Measurements from ENCODE around the gene CTSL.

CTSL gene

DNA sequence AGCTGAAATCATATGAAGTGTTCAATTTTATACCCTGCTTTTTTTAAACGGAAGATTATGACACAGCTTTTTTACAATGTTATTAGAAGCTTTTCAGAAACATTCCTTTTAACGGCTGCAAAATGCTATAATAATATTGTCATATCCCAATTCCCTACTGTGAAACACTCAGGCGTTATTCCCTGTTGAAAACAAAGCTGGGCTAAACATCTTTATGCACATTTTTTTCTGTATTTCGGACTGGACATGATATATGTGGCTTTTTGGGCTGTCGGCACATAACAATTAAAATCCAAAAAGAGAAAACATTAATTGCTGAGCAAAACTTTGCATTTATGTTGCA lies 12.0 kb upstream of the CTSL start:
- no peak for FAIRE-seq
- no peak for DNase-seq (ENCODE audit: insufficient read length, low spot score)
- TF ChIP-seq, protein P1, sequence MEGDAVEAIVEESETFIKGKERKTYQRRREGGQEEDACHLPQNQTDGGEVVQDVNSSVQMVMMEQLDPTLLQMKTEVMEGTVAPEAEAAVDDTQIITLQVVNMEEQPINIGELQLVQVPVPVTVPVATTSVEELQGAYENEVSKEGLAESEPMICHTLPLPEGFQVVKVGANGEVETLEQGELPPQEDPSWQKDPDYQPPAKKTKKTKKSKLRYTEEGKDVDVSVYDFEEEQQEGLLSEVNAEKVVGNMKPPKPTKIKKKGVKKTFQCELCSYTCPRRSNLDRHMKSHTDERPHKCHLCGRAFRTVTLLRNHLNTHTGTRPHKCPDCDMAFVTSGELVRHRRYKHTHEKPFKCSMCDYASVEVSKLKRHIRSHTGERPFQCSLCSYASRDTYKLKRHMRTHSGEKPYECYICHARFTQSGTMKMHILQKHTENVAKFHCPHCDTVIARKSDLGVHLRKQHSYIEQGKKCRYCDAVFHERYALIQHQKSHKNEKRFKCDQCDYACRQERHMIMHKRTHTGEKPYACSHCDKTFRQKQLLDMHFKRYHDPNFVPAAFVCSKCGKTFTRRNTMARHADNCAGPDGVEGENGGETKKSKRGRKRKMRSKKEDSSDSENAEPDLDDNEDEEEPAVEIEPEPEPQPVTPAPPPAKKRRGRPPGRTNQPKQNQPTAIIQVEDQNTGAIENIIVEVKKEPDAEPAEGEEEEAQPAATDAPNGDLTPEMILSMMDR (IDR thresholded peaks at IDR 0.05; ENCODE audit: insufficient read depth, missing control alignments), result no peak

DNA sequence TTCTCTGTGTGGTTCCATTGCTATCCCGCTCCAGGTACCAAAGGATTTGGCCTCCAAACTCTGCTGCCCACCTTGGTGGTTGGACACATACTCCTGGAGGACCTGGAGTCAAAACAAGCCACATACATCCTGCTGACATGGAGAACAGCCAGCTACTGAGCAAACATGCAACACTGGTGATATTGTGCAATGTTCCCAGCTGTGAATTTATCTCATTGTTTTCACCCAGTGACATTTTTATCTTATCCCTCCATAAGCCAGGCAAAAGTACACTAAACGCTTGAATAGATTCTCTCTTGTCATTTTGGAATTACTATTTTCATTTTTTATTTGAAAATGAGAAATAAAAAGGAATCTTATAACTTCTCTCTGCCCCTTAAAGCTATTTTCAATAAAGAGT lies 11.1 kb upstream of the CTSL start:
- FAIRE-seq (no peak), DNase-seq (ENCODE audit: insufficient read length, low spot score) (no peak)
- TF ChIP-seq, protein P1 (IDR thresholded peaks at IDR 0.05; ENCODE audit: insufficient read depth, missing control alignments), result no peak

DNA sequence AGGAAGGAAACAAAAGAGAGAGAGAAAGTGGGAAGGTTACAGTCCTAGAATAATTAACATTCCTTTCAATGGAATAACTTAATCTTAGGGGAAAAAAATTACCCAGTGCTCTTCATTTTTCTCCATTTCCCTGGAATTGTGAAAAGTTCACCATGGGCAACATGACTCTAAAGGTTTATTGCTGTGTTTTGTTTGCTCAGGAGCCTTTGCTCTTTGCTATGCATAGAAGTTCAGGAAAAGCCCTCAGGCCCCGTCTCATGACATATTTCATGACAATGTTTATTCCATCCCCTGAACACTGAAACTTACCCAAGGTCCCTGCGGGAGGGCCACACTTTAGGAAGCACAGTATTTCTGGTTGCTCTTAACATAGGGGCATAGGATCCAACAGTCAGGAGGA lies 9.8 kb upstream of the CTSL start:
- FAIRE-seq (no peak), DNase-seq (ENCODE audit: insufficient read length, low spot score) (no peak)
- TF ChIP-seq, protein P1 (IDR thresholded peaks at IDR 0.05; ENCODE audit: insufficient read depth, missing control alignments), result no peak

DNA sequence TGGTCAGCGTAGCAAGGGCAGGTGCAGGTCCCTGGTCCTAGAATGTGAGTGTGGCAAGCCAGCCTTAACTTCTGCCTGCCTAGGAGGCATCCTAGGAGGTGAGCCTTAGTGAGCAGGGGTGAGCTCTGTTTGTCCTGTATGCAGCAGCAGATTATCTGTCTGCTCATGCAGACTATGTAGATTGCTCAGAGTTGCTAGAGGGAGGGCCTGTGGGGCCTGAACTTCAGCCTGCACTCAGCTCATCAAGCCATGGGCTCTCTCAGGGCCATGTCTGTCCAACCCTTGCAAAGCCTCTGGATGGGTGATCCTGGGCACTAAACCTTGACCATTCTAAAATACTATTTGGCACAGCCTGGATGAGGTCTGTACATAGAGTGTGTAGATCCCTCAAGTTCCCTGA lies 8.5 kb upstream of the CTSL start:
- FAIRE-seq, result no peak
- no peak for DNase-seq (ENCODE audit: insufficient read length, low spot score)
- TF ChIP-seq, protein P1 (IDR thresholded peaks at IDR 0.05; ENCODE audit: insufficient read depth, missing control alignments), result no peak

DNA sequence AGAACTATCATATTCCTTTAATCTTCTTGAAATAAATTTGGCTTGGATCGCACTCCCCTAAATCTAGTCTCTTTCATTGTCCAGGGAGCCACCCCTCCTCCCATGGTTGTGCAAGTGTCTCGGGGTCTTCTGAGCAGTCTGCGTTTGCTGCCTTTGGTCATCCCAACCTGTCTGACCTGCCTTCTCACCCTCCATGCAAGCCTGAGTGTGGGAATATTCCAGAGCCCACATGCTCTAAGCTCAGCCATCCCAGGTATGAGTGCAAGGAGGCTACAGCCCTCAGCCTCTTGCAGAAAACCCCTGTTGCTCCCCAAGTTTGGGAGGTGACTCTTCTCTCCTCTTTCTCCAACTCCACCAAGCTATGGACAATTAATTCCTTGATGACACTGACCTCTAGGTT lies 7.7 kb upstream of the CTSL start:
- TF ChIP-seq, protein P1 (IDR thresholded peaks at IDR 0.05; ENCODE audit: insufficient read depth, missing control alignments), result no peak
- FAIRE-seq, result no peak
- no peak for DNase-seq (ENCODE audit: insufficient read length, low spot score)

DNA sequence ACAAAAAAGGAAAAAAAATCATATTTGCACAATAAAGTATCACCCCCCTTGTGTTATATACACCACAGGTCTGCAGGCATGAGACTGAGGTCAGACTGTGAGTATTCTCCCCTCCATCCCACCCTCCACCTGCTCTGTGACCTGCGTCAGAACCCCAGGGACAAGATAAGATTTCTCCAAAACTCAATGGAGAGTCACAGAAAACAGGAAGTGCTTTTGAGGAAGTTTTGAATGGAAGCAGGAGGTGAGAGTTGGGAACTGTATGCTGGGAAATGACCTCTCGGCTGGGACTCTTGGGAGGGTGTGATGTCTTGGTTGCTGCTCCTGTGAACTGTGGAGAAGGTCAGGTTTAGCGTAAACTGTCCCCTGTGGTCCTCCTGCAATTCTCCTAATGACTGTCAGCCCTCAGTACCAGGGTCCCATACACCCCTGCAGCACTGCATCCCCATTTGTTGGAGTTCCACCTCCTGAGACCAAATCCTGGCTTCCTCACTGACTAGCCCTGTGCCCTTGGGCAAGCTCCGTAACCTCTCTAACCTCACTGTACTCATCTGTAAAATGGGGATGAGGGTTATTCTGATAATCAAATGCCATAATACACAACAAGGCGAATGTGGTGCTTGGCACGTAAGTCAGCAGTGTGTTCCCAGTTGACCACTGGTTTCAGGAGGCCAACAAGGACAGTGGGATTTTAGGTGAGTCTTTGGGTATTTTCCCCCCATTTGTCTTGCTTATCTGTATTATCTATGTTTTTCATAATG lies 6.9 kb upstream of the CTSL start:
- TF ChIP-seq, protein P1 (IDR thresholded peaks at IDR 0.05; ENCODE audit: insufficient read depth, missing control alignments), result no peak
- DNase-seq (ENCODE audit: insufficient read length, low spot score), result no peak
- no peak for FAIRE-seq

DNA sequence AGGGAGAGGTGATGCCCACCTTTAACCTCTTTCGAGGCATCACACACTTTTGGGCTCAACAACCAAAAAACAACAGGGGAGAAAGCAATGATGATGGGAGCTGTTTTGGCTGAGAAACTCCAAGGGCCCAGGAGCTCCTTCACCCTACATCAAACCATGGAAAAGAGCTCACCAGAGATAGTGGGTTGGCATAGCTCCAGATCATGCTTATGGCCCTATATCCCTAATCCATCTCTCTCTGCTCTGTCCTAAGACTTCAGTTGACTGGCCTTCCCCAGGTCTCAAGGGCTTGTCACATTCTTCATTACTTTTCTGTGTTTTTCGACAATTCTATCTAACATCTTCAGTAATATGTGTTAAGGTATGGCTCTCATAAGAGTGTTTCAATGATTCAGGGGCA lies 5.7 kb upstream of the CTSL start:
- DNase-seq (ENCODE audit: insufficient read length, low spot score) (no peak), FAIRE-seq (no peak)
- TF ChIP-seq, protein P1 (IDR thresholded peaks at IDR 0.05; ENCODE audit: insufficient read depth, missing control alignments), result no peak

Measured in D721Med (cell line).